GM18870 (cell line): ENCODE measurements around the gene EBPL.
"Not testable (repeated sequence)": the region's sequence is repeated elsewhere in the genome, so short reads cannot be mapped to it uniquely, and the experiment has no call there.

ENCODE experiments used
- ATAC-seq: cut with Tn5 transposase; IDR thresholded peaks from one replicate; pipeline ENCODE4 v1.9.1; 2021; ENCODE audit warnings: moderate library complexity; ENCODE audit not compliant: unreplicated experiment

Gene EBPL

DNA sequence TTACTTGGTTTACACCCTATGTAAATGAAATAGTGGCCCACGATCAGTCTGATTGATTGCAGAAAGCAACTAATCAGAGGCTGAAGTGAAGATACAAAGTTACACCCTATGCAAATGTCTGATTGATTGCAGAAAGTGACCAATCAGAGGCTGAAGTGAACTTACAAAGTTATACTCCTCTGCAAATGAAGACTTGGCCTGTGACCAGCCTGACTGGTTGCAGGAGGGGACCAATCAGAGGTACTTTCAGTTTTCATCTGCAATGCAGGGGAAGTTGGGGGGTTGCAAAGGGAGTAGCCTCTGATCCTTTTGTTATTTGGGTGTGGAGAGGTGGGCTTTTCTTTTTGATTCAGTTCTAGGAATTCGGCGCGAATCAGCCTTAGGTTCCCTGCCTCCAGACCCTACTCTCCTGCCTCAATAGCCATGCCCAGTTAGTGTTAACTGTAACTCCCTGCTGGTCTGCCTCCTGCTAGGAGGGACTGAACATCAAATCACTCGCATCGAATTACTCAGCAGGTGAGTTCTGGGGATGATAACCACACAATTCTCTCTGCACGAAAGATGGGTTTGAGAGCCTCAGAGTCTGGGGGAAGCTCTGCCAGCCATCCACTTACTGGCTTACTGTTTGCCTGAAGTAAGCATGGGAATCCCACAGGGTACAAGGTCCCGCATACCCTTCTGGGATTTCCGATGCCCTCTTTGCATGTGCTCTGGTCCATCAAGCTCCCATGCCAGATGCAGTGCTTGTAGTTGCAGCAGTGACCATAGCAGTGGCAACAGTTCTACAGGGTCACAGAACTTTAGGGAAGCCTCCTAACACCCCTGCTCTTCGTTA, 55.5 kb downstream of the EBPL start:
- peak; percentile 67 for ATAC-seq

DNA sequence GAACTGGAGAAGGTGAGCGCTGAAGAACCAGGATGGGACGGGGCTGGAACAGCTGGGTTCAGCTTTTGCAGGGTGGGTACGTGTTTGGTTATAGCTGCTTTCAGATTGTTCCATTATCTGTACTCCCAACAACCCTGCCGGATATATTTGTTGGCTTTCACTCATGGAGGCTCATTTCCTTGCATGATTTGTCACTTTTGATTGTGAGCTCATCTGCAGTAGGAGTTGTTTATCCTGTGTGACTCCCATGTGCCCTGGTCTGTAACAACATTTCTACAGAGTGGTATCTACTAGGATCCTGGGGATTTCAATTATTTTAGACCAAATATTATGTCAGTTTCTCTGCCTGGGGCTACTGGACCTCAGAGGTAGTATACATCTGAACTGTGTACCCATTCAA, 57.6 kb downstream of the EBPL start:
- no peak for ATAC-seq

DNA sequence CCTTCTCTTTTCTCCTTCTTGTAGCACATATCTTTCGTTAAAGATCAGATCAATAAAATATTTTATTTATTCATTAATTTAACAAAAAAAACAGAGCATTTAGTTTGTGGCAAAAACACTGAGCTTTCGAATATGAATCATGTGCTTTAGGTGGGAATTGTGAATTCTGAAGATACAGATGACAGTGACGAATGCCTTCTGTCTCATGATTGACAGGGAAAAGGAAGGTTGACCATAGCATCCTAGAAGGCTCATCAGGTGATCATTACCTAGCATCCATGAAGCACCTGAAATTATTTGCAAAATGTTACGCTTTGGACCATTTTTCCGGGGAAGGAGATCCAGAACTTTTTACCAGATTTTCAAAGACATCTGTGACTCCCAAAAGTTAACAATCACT, 59.1 kb downstream of the EBPL start:
- no peak for ATAC-seq

DNA sequence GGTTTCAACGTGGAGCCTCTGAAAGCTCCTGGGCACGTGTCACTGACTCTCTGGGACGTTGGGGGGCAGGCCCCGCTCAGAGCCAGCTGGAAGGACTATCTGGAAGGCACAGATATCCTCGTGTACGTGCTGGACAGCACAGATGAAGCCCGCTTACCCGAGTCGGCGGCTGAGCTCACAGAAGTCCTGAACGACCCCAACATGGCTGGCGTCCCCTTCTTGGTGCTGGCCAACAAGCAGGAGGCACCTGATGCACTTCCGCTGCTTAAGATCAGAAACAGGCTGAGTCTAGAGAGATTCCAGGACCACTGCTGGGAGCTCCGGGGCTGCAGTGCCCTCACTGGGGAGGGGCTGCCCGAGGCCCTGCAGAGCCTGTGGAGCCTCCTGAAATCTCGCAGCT, 60.7 kb downstream of the EBPL start:
- ATAC-seq, result no peak

DNA sequence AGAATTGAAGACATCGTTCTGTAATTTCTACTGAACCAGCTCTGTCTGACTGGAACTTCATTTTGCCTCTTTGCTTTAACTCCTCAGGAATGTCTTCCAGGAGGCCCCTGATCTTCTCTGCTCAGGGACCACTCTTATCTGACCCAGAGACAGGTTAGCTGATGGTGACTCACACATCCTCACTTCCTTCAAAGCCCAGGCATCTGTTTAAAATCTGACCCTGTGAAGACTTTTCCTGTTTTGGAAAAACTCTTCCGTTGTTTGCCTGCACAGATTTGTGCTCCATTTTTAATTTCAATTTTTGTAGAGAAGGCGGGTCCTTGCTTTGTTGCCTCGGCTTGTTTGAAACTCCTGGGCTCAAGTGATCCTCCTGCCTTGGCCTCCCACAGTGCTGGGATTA, 61.3 kb downstream of the EBPL start:
- no peak for ATAC-seq

DNA sequence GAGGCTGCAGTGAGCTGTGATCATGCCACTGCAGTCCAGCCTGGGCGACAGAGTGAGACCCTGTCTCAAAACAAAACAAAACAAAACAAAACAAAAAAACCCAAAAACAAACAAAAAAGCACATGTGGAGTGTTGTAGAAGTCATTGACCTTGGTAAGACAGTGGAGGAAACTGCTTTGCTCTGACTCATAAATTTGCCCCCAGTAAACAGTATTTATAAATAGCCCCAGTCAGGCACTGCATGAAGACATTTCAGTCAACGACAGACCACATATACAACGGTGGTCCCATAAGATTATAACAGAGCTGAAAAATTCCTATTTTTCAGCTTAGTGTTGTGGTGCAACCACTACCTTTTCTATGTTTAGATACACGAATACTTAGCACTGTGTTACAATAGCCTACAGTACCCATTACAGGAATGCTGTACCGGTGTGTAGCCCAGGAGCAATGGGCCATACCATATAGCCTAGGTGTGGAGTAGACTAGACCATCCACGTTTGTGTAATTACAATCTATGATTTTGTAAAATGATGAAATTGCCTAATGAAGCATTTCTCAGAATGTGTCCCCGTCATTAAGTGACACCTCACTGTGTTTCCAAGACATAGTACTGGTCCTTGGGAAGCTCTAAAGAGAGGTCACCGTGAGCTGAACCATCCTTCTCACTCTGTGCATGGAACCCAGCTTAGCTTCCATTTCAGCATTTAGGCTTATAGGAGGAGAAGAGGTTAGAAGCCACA, 61.9 kb downstream of the EBPL start:
- ATAC-seq, result no peak

DNA sequence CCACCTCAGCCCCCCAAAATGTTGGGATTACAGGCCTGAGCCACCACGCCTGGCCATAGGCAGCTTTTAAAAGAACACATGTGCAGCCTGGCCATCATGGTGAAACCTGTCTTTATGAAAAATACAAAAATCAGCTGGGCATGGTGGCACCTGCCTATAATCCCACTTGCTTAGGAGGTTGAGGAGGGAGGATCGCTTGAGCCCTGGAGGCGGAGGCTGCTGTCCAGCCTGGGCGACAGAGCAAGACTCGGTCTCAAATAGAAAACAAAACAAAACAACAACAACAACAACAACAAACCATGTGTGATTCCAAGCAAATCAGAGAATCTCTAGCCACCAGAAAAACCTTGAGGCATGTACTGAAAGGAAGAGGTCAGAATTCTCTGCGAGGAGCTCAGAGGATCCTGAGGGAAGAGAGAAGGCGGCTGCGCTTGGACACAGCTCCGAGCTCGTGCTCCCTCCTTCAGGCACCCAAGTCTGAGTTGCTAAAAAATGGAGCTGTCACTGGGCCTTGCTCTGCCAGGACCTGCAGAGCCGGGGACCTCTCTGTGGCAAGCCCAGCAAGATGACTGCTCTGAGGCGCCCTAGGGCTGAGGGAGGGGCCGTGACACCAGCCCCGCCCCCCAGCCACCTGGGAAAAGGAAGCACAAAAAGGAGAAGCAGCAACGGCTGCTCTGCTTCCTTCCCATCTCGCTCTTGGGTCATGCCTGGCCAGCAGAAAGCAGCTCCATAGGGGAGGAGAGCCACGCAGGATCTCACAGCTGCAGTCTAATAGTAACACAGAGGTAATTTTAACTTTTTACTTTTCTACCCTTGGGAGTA, 63.2 kb downstream of the EBPL start, which contains the start of gene ARL11:
ARL11 (plus strand) TSS at position 677 of the 822 bp plus-strand sequence. CDS start 1,941 bp downstream, outside the sequence.
- peak; percentile 79 for ATAC-seq

DNA sequence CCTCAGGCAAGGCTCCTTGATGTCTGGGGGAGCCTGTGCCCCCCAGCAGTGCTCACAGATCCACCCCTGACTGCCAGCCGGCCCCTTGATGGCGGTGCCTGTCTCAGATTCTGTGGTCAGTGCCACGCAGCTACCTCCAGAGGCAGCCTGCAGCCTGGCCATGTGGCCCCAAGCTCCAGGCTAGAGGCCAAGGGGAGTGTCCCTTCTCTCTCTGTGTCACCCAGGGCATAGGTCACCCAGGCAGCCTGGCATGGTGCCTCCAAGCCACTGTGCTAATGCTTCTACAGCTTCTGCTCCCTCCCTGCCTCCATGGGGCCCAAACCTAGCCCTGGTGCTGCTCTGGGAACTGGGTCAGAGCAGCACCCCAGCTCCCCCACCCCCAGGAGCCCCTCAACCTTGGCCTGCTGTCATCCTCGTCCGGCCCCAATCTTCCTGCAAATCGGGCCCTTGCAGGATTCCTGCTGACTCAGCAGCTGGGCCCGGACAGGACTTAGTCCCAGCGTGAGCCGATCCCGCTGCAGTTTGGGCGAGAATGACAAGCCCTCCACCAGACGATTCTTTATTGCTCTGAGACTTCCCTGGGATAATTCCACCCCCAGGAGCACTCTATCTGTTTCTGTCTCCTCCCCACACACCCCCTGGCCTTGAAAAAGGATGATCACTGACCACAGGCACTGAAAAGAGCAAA, 65.8 kb downstream of the EBPL start:
- ATAC-seq, result no peak

DNA sequence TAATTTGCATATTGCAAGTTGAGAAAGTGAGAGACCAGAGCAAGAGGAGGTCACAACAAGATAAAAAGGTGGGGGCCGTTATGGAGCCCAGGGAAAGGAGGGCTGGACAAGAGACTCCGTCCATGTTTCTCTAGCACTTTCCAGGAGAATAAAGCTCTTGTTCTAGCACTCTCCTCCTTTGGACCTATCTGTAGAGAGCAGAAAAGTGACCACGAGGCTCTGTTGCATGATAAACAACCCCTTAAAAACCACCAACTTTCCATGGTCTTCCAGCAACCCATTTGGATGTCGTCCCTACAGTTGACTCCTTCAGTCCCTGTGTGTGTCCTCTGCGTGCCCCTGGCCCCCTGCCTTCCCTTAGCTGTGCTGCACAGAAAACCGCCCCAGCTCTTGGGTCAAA, 67.1 kb downstream of the EBPL start:
- ATAC-seq, result no peak

DNA sequence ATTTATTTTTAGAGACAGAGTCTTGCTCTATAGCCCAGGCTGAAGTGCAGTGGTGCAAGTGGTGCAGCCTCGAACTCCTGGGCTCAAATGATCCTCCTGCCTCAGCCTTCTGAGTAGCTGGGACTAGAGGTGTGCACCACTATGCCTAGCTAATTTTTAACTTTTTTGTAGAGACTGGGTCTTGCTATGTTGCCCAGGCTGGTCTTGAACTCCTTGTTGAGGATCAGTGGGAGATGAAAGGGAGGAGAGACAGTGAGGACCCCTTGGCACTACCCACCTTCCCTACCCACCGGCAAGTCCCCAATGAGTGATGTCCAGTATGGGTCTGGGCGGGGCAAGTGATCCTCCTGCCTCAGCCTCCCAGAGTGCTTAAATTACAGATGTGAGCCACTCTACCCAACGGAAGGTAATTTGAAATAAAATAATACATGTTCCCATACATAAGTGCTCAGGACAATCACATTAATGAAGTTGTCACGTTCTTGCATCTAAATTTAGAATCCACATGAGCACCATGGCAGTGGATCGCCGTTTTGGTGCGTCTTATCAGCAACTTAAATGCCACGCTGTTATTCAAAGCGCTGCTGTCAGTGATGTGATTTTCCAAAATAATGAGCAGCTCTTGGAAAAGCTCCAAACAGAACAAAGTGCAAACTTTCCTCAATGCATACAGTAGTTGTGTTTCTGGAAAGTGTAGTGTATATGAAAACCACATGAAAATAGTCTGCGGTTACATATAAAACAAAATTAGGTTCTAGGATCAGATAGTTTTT, 68.9 kb downstream of the EBPL start:
- ATAC-seq, result no peak

DNA sequence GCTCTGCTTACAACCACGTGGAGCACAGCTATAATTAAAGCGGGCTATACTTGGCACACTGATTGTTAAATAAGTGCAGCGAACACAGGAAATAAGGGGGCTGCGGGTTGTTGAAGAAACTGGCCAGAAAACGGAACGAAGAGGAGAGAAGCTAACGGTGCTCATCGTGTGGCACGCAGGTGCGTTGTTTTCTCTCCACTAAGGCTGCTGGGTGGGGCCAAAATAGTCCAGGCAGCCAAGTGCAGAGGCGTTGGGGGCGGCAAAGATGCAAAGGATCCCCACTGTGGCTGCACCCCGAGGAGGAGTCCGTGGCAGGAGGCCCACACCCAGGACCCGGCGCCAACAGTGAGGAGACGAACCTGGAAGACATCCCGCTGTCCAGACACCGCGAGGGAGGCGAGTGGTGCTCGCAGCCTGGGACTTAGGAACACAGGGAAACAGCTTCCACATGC, 71.1 kb downstream of the EBPL start:
- no peak for ATAC-seq

DNA sequence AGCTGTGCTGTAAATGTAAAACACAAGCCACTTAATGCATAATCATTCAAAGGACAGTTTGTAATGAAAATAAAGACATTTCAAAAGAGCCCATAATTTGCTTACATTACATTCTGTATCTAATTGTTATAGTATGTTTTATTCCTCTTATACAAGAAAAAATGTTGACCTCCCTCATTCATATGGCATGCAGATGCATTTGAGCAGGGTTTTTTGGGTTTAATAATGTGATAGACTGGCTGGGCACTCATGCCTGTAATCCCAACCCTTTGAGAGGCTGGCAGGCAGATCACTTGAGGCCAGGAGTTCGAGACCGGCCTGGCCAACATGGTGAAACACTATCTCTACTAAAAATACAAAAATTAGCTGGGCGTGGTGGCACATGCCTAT, 74.6 kb downstream of the EBPL start:
- no peak for ATAC-seq

DNA sequence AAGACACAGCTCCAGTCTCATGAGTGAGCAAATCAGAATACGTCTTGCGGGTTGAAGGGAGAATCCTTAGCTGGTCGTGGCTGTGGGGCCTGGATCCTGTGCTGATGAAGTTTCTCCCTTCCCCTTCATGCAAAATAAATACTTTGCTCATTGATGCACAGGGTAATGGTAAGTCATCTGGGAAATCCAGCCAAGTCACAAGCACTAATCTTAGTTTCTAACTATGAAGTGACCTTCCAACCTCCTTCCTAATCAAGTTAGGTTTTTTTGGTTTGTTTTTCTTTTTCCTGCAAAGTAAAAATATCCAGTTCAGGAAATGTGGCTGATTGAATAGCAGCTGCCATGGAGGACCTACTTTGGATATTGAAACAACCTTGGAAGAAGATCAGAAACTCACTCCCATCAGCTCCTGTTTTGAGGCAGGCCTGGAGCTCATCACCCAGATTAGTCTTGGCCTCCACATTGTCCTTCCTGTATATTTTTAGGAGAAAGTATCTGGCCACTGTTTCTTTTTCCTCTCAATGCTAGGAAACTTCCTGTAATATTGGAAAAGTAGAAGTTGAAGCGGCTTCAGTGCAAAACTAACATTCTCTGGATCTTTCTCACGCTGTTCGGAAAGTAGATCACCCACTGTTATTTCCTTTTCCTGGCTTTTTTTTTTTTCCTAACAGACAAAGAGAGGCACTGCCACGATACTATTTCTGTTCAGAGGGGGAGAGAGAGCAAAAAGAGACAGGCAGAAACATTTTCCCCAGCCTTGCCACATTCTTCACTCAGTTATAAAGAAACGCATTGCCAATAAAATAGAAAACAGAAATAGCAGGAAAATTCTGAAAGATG, 75.2 kb downstream of the EBPL start:
- ATAC-seq, result no peak

DNA sequence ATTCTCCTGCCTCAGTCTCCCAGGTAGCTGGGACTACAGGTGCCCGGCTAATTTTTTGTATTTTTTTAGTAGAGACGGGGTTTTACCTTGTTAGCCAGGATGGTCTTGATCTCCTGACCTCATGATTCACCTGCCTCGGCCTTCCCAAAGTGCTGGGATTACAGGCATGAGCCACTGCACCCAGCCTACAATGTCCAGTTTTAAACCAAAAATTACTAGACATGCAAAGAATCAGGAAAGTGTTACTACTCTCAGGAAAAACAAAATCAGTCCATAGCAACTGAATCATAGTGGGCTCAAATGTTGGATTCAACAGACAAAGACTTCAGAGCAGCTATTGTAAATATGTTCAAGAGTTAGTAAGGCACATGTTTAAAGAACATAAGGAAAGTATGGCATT, 79.2 kb downstream of the EBPL start:
- not testable (repeated sequence) for ATAC-seq
